ENCODE measurements around the gene SNTG2.

Gene SNTG2

GRCh38 chr2:1235806-1236205, 285.2 kb downstream of the SNTG2 start:
- no peak for DNase-seq (ENCODE audit: low read depth, low spot score)
- no peak overlapping the region for H3K4me3 ChIP-seq (ENCODE audit: low read length)

GRCh38 chr2:1236606-1237005, 286.0 kb downstream of the SNTG2 start:
- DNase-seq (ENCODE audit: low read depth, low spot score) = no peak
- H3K4me3 ChIP-seq (ENCODE audit: low read length) = no peak overlapping the region

- DNase-seq (ENCODE audit: low read depth, low spot score) = no peak
- H3K4me3 ChIP-seq (ENCODE audit: low read length) = no peak overlapping the region
Observed at GRCh38 chr2:1237783-1238182, 287.1 kb downstream of the SNTG2 start.

- no peak for DNase-seq (ENCODE audit: low read depth, low spot score)
- no peak overlapping the region for H3K4me3 ChIP-seq (ENCODE audit: low read length)
Observed at GRCh38 chr2:1238598-1239138, 288.0 kb downstream of the SNTG2 start.

GRCh38 chr2:1245193-1245592, 294.5 kb downstream of the SNTG2 start:
- DNase-seq (ENCODE audit: low read depth, low spot score) = no peak
- H3K4me3 ChIP-seq (ENCODE audit: low read length) = no peak overlapping the region

GRCh38 chr2:1246239-1246638, 295.6 kb downstream of the SNTG2 start:
- no peak overlapping the region for H3K4me3 ChIP-seq (ENCODE audit: low read length)
- DNase-seq (ENCODE audit: low read depth, low spot score) = peak; percentile 15

GRCh38 chr2:1246991-1247390, 296.3 kb downstream of the SNTG2 start:
- DNase-seq (ENCODE audit: low read depth, low spot score) = no peak
- no peak overlapping the region for H3K4me3 ChIP-seq (ENCODE audit: low read length)

GRCh38 chr2:1248187-1248586, 297.5 kb downstream of the SNTG2 start:
- no peak overlapping the region for H3K4me3 ChIP-seq (ENCODE audit: low read length)

GRCh38 chr2:1249897-1250687, 299.4 kb downstream of the SNTG2 start:
- H3K4me3 ChIP-seq (ENCODE audit: low read length) = no peak overlapping the region

More at GRCh38 chr2:1248187-1248586, 297.5 kb downstream of the SNTG2 start:
- peak; percentile 10 for DNase-seq (ENCODE audit: low read depth, low spot score)

GRCh38 chr2:1251520-1251919, 300.9 kb downstream of the SNTG2 start:
- no peak overlapping the region for H3K4me3 ChIP-seq (ENCODE audit: low read length)
- DNase-seq (ENCODE audit: low read depth, low spot score) = no peak

More at GRCh38 chr2:1249897-1250687, 299.4 kb downstream of the SNTG2 start:
- DNase-seq (ENCODE audit: low read depth, low spot score) = no peak

GRCh38 chr2:1253629-1254028, 303.0 kb downstream of the SNTG2 start:
- no peak for DNase-seq (ENCODE audit: low read depth, low spot score)
- H3K4me3 ChIP-seq (ENCODE audit: low read length) = no peak overlapping the region

- no peak overlapping the region for H3K4me3 ChIP-seq (ENCODE audit: low read length)
- DNase-seq (ENCODE audit: low read depth, low spot score) = no peak
Observed at GRCh38 chr2:1254662-1255343, 304.2 kb downstream of the SNTG2 start.

- no peak for DNase-seq (ENCODE audit: low read depth, low spot score)
- no peak overlapping the region for H3K4me3 ChIP-seq (ENCODE audit: low read length)
Observed at GRCh38 chr2:1256632-1257324, 306.1 kb downstream of the SNTG2 start.

- no peak for DNase-seq (ENCODE audit: low read depth, low spot score)
- H3K4me3 ChIP-seq (ENCODE audit: low read length) = no peak overlapping the region
Observed at GRCh38 chr2:1257334-1257733, 306.7 kb downstream of the SNTG2 start.

- H3K4me3 ChIP-seq (ENCODE audit: low read length) = no peak overlapping the region
- DNase-seq (ENCODE audit: low read depth, low spot score) = no peak
Observed at GRCh38 chr2:1259746-1260145, 309.1 kb downstream of the SNTG2 start.

GRCh38 chr2:1262609-1263008, 312.0 kb downstream of the SNTG2 start:
- no peak overlapping the region for H3K4me3 ChIP-seq (ENCODE audit: low read length)
- no peak for DNase-seq (ENCODE audit: low read depth, low spot score)

GRCh38 chr2:1265454-1265853, 314.8 kb downstream of the SNTG2 start:
- no peak for DNase-seq (ENCODE audit: low read depth, low spot score)
- H3K4me3 ChIP-seq (ENCODE audit: low read length) = no peak overlapping the region

GRCh38 chr2:1266351-1266750, 315.7 kb downstream of the SNTG2 start:
- no peak overlapping the region for H3K4me3 ChIP-seq (ENCODE audit: low read length)
- no peak for DNase-seq (ENCODE audit: low read depth, low spot score)

GRCh38 chr2:1268034-1268433, 317.4 kb downstream of the SNTG2 start:
- no peak for DNase-seq (ENCODE audit: low read depth, low spot score)
- H3K4me3 ChIP-seq (ENCODE audit: low read length) = no peak overlapping the region

GRCh38 chr2:1269812-1270211, 319.2 kb downstream of the SNTG2 start:
- DNase-seq (ENCODE audit: low read depth, low spot score) = no peak
- no peak overlapping the region for H3K4me3 ChIP-seq (ENCODE audit: low read length)
